Measurements from ENCODE around the gene OSBPL1A. TPM values are rescaled to one million over a fixed set of nuclear protein-coding genes. Genes with fewer than 3 reads are reported as not detected.

Gene OSBPL1A
- total and polyA plus RNA-seq, 2 experiments from 2014 or later, result 24.6 to 31.3 TPM

DNA sequence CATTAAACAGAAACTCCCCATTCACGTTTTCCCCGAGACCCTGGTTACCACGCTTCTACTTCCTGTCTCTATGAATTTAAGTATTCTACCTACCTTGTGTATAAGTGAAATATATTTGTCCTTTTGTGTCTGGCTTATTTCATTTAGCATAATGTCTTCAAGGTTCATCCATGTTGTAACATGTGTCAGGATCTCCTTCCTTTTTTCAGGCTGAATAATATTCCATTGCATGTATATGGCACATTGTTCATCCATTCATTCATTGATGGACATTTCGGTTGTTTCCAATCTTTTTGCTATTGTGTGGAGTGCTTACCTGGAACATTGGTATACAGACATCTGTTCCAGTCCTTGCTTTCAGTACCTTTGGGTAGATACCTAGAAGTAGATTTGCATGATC, 276.9 kb downstream of the OSBPL1A start:
- Histone ChIP-seq H3K4me1 (ENCODE audit: insufficient read depth) (no peaks in the 10 kb centered on the region), H3K9me3 (ENCODE audit: low read depth) (no peaks in the 10 kb centered on the region), H3K27ac (no peak overlapping the region), H3K9me2 (replicated peaks; ENCODE audit: insufficient read depth) (no peaks in the 10 kb centered on the region), H4K20me1 (ENCODE audit: insufficient read depth, poor library complexity, severe bottlenecking) (no peaks in the 10 kb centered on the region), H3K27me3 (no peaks in the 10 kb centered on the region), H3K36me3 (replicated peaks; ENCODE audit: insufficient read depth, low read depth) (no peaks in the 10 kb centered on the region), H3K4me2 (no peak overlapping the region), H3K4me3 (no peak overlapping the region), H3K79me2 (no peaks in the 10 kb centered on the region), H2AFZ (no peak overlapping the region)
- no peak for TF ChIP-seq CTCF (IDR thresholded peaks at IDR 0.05; ENCODE audit: poor library complexity)
- no peak for TF ChIP-seq EZH2phosphoT487 (IDR thresholded peaks at IDR 0.05; ENCODE audit: low read depth, severe bottlenecking, unreplicated experiment)
- no peak for TF ChIP-seq EZH2 (IDR thresholded peaks at IDR 0.05; ENCODE audit: borderline replicate concordance)
- DNase-seq (ENCODE audit: low spot score), result no peak
- 95% methylated on average over 4 of the region's 4 CpGs for WGBS (ENCODE audit: low lambda C conversion rate, missing lambda C conversion rate)

DNA sequence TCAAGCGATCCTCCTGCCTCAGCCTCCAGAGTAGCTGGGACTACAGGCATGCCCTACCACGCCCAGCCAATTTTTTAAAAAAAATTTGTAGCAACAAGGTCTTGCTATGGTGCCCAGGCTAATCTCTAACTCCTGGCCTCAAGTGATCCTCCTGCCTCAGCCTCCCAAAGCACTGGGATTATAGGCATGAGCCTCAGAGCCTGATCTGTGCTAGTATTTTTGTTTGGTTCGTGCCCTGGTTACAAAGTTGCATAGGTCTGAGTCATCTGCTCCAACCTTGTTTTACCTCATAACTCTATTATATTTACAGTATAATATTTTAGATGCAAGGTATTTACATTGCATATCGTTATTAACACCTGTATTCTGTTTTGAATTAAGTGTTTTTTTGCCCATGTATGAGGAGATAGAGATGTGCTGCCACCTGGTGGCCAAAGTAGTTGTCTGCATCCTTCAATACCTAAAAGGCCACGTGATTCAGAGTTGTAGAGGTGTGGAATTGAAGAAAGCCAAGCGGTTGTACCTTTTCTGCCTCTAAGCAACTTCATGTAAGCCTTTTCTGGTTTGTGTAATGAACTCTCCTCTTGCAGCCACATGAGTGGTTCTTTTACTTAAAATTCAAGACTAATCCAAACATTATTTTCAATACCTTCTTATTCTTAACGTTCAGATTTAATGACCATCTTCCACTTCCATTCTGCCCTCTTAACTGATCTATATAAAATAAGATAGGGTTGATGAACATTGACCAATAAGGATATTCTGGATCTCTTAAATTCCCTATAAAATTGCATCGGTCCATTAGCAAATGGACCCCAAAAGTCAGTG, 278.7 kb downstream of the OSBPL1A start:
- H3K9me3 ChIP-seq (ENCODE audit: low read depth), result no peaks in the 10 kb centered on the region
- H3K9me2 ChIP-seq (replicated peaks; ENCODE audit: insufficient read depth), result no peaks in the 10 kb centered on the region
- no peaks in the 10 kb centered on the region for H3K79me2 ChIP-seq
- no peak overlapping the region for H2AFZ ChIP-seq
- no peak overlapping the region for H3K4me2 ChIP-seq
- TF ChIP-seq EZH2phosphoT487 (IDR thresholded peaks at IDR 0.05; ENCODE audit: low read depth, severe bottlenecking, unreplicated experiment) (no peak), EZH2 (IDR thresholded peaks at IDR 0.05; ENCODE audit: borderline replicate concordance) (no peak), CTCF (IDR thresholded peaks at IDR 0.05; ENCODE audit: poor library complexity) (peak; percentile 96)
- DNase-seq (ENCODE audit: low spot score), result peak; percentile 90
- H3K27me3 ChIP-seq, result no peaks in the 10 kb centered on the region
- no peak overlapping the region for H3K4me3 ChIP-seq
- 67% methylated on average over 8 of the region's 8 CpGs for WGBS (ENCODE audit: low lambda C conversion rate, missing lambda C conversion rate)
- peaks cover 3% of the 10 kb centered on the region for H3K4me1 ChIP-seq (ENCODE audit: insufficient read depth)
- no peaks in the 10 kb centered on the region for H3K36me3 ChIP-seq (replicated peaks; ENCODE audit: insufficient read depth, low read depth)
- no peaks in the 10 kb centered on the region for H4K20me1 ChIP-seq (ENCODE audit: insufficient read depth, poor library complexity, severe bottlenecking)
- no peak overlapping the region for H3K27ac ChIP-seq

GRCh38 chr18:24115628-24116027, 282.0 kb downstream of the OSBPL1A start:
- no peaks in the 10 kb centered on the region for H3K9me3 ChIP-seq (ENCODE audit: low read depth)
- H3K4me2 ChIP-seq, result no peak overlapping the region
- no peaks in the 10 kb centered on the region for H4K20me1 ChIP-seq (ENCODE audit: insufficient read depth, poor library complexity, severe bottlenecking)
- no peak for TF ChIP-seq CTCF (IDR thresholded peaks at IDR 0.05; ENCODE audit: poor library complexity)
- no peak for TF ChIP-seq EZH2phosphoT487 (IDR thresholded peaks at IDR 0.05; ENCODE audit: low read depth, severe bottlenecking, unreplicated experiment)
- no peak for TF ChIP-seq EZH2 (IDR thresholded peaks at IDR 0.05; ENCODE audit: borderline replicate concordance)
- 73% methylated on average over 2 of the region's 2 CpGs for WGBS (ENCODE audit: low lambda C conversion rate, missing lambda C conversion rate)
- H3K27ac ChIP-seq, result peak overlapping the region; percentile 35
- H3K4me1 ChIP-seq (ENCODE audit: insufficient read depth), result peaks cover 8% of the 10 kb centered on the region
- no peaks in the 10 kb centered on the region for H3K27me3 ChIP-seq
- H3K36me3 ChIP-seq (replicated peaks; ENCODE audit: insufficient read depth, low read depth), result no peaks in the 10 kb centered on the region
- no peak overlapping the region for H2AFZ ChIP-seq
- no peaks in the 10 kb centered on the region for H3K9me2 ChIP-seq (replicated peaks; ENCODE audit: insufficient read depth)
- no peak for DNase-seq (ENCODE audit: low spot score)
- no peak overlapping the region for H3K4me3 ChIP-seq
- H3K79me2 ChIP-seq, result no peaks in the 10 kb centered on the region
